ENCODE data around the gene FBN1. TPM values are rescaled to one million over a fixed set of nuclear protein-coding genes. Genes with fewer than 3 reads are reported as not detected.

The FBN1 gene
- total and polyA plus RNA-seq, 10 of the 15 experiments (the other 5 are each of a cell fraction or from before 2014, with no cell fraction given): 2.2 to 15.3 (median 7.0) TPM

DNA sequence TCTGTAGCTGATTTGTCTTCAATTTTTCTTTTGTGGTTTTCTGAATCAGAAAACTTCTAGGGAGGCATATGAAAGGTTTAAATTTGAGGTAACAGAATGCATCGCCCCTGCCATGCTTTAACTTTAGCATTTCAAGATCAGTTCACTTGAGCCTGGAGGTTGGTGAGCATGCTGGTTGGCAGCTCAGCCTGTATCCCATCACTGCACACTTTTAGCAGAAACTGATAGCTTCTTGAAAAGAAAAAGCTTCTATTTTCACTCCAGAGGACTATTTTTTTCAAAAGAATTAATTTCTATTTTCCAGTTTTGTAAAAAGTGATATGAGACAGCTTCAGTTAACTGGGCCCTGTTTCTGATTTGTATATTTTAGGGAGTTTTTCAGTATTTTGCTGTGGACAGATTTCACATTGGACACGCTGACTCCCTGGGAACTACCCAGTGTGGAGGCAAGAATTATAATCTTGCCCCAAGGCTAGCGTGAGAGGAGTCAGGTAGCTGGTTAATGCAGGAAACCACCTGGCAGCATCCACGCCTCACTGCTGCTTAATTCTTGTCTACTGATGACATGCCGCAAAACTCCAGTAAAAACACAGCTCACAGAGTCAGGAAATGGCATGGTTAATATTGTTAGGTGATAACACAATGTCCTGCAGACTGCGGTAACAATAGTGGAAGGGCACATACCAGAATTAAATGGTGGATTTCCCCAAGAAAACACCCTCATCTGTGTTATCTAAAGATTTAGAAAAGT, 242.9 kb downstream of the FBN1 start (continued):
- TF ChIP-seq, protein P1, sequence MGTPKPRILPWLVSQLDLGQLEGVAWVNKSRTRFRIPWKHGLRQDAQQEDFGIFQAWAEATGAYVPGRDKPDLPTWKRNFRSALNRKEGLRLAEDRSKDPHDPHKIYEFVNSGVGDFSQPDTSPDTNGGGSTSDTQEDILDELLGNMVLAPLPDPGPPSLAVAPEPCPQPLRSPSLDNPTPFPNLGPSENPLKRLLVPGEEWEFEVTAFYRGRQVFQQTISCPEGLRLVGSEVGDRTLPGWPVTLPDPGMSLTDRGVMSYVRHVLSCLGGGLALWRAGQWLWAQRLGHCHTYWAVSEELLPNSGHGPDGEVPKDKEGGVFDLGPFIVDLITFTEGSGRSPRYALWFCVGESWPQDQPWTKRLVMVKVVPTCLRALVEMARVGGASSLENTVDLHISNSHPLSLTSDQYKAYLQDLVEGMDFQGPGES (IDR thresholded peaks at IDR 0.05): no peak
- TF ChIP-seq, protein P2, sequence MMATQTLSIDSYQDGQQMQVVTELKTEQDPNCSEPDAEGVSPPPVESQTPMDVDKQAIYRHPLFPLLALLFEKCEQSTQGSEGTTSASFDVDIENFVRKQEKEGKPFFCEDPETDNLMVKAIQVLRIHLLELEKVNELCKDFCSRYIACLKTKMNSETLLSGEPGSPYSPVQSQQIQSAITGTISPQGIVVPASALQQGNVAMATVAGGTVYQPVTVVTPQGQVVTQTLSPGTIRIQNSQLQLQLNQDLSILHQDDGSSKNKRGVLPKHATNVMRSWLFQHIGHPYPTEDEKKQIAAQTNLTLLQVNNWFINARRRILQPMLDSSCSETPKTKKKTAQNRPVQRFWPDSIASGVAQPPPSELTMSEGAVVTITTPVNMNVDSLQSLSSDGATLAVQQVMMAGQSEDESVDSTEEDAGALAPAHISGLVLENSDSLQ (IDR thresholded peaks at IDR 0.05): no peak
- TF ChIP-seq ZNF217 (IDR thresholded peaks at IDR 0.05) (no peak), BACH1 (IDR thresholded peaks at IDR 0.05; ENCODE audit: borderline replicate concordance) (no peak), BCL11A (IDR thresholded peaks at IDR 0.05; ENCODE audit: low read depth, low read length) (peak; percentile 37; the same call in 1 of the 2 replicates), EP300 (IDR thresholded peaks at IDR 0.05; ENCODE audit: borderline replicate concordance in 1 of 2, control insufficient read depth in 1 of 2, low read depth in 2 of 2, low read length in 2 of 2) (peak; percentile 9 to 21; a peak in 2 of 4 replicates), PAX5 (IDR thresholded peaks at IDR 0.05; ENCODE audit: borderline replicate concordance, low read depth, low read length) (0 out of 2 replicates have a peak, but pooled peaks have one; percentile 9), YY1 (IDR thresholded peaks at IDR 0.05; ENCODE audit: low read depth, low read length) (no peak), RB1 (IDR thresholded peaks at IDR 0.05; ENCODE audit: borderline replicate concordance) (no peak), TCF3 (IDR thresholded peaks at IDR 0.05; ENCODE audit: borderline replicate concordance, insufficient read depth, low read depth, low read length) (no peak), TBL1XR1 (IDR thresholded peaks at IDR 0.05; ENCODE audit: low read depth, low read length) (0 out of 2 replicates have a peak, but pooled peaks have one; percentile 13), STAT3 (IDR thresholded peaks at IDR 0.05; ENCODE audit: low read depth, low read length) (no peak), NFIC (IDR thresholded peaks at IDR 0.05; ENCODE audit: low read depth, low read length) (peak; percentile 25; the same call in 1 of the 2 replicates)
- TF ChIP-seq, protein P3, sequence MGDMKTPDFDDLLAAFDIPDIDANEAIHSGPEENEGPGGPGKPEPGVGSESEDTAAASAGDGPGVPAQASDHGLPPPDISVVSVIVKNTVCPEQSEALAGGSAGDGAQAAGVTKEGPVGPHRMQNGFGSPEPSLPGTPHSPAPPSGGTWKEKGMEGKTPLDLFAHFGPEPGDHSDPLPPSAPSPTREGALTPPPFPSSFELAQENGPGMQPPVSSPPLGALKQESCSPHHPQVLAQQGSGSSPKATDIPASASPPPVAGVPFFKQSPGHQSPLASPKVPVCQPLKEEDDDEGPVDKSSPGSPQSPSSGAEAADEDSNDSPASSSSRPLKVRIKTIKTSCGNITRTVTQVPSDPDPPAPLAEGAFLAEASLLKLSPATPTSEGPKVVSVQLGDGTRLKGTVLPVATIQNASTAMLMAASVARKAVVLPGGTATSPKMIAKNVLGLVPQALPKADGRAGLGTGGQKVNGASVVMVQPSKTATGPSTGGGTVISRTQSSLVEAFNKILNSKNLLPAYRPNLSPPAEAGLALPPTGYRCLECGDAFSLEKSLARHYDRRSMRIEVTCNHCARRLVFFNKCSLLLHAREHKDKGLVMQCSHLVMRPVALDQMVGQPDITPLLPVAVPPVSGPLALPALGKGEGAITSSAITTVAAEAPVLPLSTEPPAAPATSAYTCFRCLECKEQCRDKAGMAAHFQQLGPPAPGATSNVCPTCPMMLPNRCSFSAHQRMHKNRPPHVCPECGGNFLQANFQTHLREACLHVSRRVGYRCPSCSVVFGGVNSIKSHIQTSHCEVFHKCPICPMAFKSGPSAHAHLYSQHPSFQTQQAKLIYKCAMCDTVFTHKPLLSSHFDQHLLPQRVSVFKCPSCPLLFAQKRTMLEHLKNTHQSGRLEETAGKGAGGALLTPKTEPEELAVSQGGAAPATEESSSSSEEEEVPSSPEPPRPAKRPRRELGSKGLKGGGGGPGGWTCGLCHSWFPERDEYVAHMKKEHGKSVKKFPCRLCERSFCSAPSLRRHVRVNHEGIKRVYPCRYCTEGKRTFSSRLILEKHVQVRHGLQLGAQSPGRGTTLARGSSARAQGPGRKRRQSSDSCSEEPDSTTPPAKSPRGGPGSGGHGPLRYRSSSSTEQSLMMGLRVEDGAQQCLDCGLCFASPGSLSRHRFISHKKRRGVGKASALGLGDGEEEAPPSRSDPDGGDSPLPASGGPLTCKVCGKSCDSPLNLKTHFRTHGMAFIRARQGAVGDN (IDR thresholded peaks at IDR 0.05): no peak
- TF ChIP-seq, protein P4, sequence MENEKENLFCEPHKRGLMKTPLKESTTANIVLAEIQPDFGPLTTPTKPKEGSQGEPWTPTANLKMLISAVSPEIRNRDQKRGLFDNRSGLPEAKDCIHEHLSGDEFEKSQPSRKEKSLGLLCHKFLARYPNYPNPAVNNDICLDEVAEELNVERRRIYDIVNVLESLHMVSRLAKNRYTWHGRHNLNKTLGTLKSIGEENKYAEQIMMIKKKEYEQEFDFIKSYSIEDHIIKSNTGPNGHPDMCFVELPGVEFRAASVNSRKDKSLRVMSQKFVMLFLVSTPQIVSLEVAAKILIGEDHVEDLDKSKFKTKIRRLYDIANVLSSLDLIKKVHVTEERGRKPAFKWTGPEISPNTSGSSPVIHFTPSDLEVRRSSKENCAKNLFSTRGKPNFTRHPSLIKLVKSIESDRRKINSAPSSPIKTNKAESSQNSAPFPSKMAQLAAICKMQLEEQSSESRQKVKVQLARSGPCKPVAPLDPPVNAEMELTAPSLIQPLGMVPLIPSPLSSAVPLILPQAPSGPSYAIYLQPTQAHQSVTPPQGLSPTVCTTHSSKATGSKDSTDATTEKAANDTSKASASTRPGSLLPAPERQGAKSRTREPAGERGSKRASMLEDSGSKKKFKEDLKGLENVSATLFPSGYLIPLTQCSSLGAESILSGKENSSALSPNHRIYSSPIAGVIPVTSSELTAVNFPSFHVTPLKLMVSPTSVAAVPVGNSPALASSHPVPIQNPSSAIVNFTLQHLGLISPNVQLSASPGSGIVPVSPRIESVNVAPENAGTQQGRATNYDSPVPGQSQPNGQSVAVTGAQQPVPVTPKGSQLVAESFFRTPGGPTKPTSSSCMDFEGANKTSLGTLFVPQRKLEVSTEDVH (IDR thresholded peaks at IDR 0.05; ENCODE audit: low read depth, partially characterized antibody): no peak
- TF ChIP-seq, protein P5, sequence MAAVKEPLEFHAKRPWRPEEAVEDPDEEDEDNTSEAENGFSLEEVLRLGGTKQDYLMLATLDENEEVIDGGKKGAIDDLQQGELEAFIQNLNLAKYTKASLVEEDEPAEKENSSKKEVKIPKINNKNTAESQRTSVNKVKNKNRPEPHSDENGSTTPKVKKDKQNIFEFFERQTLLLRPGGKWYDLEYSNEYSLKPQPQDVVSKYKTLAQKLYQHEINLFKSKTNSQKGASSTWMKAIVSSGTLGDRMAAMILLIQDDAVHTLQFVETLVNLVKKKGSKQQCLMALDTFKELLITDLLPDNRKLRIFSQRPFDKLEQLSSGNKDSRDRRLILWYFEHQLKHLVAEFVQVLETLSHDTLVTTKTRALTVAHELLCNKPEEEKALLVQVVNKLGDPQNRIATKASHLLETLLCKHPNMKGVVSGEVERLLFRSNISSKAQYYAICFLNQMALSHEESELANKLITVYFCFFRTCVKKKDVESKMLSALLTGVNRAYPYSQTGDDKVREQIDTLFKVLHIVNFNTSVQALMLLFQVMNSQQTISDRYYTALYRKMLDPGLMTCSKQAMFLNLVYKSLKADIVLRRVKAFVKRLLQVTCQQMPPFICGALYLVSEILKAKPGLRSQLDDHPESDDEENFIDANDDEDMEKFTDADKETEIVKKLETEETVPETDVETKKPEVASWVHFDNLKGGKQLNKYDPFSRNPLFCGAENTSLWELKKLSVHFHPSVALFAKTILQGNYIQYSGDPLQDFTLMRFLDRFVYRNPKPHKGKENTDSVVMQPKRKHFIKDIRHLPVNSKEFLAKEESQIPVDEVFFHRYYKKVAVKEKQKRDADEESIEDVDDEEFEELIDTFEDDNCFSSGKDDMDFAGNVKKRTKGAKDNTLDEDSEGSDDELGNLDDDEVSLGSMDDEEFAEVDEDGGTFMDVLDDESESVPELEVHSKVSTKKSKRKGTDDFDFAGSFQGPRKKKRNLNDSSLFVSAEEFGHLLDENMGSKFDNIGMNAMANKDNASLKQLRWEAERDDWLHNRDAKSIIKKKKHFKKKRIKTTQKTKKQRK (IDR thresholded peaks at IDR 0.05; ENCODE audit: low read depth, low read length): no peak
